SK-N-SH (cell line): ENCODE data around the gene MAPRE3.

Source experiments
- CTCF ChIP-seq: fragments of 200-600 bp; sonication (generic); IDR thresholded peaks from 2 replicates; pipeline ENCODE4 v1.6.1; 2017; ENCODE audit warnings: antibody characterized with exemption, mild to moderate bottlenecking, moderate library complexity
- JUND ChIP-seq: IDR thresholded peaks from 2 replicates; pipeline ENCODE4 v1.4.0; 2012
- REST ChIP-seq: IDR thresholded peaks from 2 replicates; pipeline ENCODE4 v1.6.1; 2012; ENCODE audit warnings: mild to moderate bottlenecking, low read depth, low read length, moderate library complexity

- TF ChIP-seq CTCF (no peak), JUND (no peak), REST (no peak)
Measured at GRCh38 chr2:26952374-26952773, 18.1 kb upstream of the MAPRE3 start.
